H9 (cell line): ENCODE results near the gene ZNF746. TPM values are rescaled to one million over a fixed set of nuclear protein-coding genes. Genes with fewer than 3 reads are reported as not detected.

Source experiments
- DNase-seq: peaks from one replicate; pipeline ENCODE4 v3.0.0-alpha.2; 2017
- H2AFZ ChIP-seq: one replicate; pipeline ENCODE4 v1.6.1; 2013; ENCODE audit warnings: mild to moderate bottlenecking, low read length, control low read depth, moderate library complexity
- H2AK5ac ChIP-seq: 2 replicates; pipeline ENCODE4 v1.6.1; 2013; ENCODE audit warnings: low read length, control low read depth, mixed read lengths; ENCODE audit not compliant: insufficient read length
- H2BK120ac ChIP-seq: one replicate; pipeline ENCODE4 v1.6.1; 2013; ENCODE audit warnings: low read depth, mild to moderate bottlenecking, low read length, control low read depth, inconsistent platforms; ENCODE audit not compliant: poor library complexity, severe bottlenecking
- H2BK12ac ChIP-seq: 2 replicates; pipeline ENCODE4 v1.6.1; 2013; ENCODE audit warnings: low read length, control low read depth, mixed read lengths, low read depth; ENCODE audit not compliant: insufficient read length
- H2BK15ac ChIP-seq: 2 replicates; pipeline ENCODE4 v1.6.1; 2013; ENCODE audit warnings: low read depth, low read length, control low read depth
- H2BK20ac ChIP-seq: one replicate; pipeline ENCODE4 v1.6.1; 2013; ENCODE audit warnings: low read depth, mild to moderate bottlenecking, low read length, control low read depth, inconsistent platforms; ENCODE audit not compliant: poor library complexity, severe bottlenecking
- H2BK5ac ChIP-seq: 2 replicates; pipeline ENCODE4 v1.6.1; 2013; ENCODE audit warnings: low read length, control low read depth, mixed read lengths; ENCODE audit not compliant: insufficient read length
- H3K14ac ChIP-seq: 2 replicates; pipeline ENCODE4 v1.6.1; 2013; ENCODE audit warnings: low read length, control low read depth; ENCODE audit not compliant: insufficient read depth
- H3K18ac ChIP-seq: 2 replicates; pipeline ENCODE4 v1.6.1; 2013; ENCODE audit warnings: low read depth, mild to moderate bottlenecking, mixed read lengths, low read length, control low read depth; ENCODE audit not compliant: insufficient read length
- H3K23ac ChIP-seq: 2 replicates; pipeline ENCODE4 v1.6.1; 2013; ENCODE audit warnings: low read length, control low read depth, mixed read lengths, low read depth; ENCODE audit not compliant: insufficient read length
- H3K23me2 ChIP-seq: 2 replicates; pipeline ENCODE4 v1.6.1; 2013; ENCODE audit warnings: low read depth, mild to moderate bottlenecking, mixed read lengths, low read length, control low read depth; ENCODE audit not compliant: insufficient read length, poor library complexity, severe bottlenecking
- H3K27ac ChIP-seq: 2 replicates; pipeline ENCODE4 v1.5.1; 2013; ENCODE audit warnings: low read length, control low read depth, mixed read lengths, low read depth; ENCODE audit not compliant: insufficient read length
- H3K27me3 ChIP-seq: 2 replicates; pipeline ENCODE4 v1.6.1; 2013; ENCODE audit warnings: low read length, control low read depth, inconsistent platforms; ENCODE audit not compliant: insufficient read depth
- H3K4ac ChIP-seq: 2 replicates; pipeline ENCODE4 v1.6.1; 2013; ENCODE audit warnings: low read depth, mild to moderate bottlenecking, control low read depth, inconsistent platforms, low read length, moderate library complexity
- H3K4me1 ChIP-seq: 2 replicates; pipeline ENCODE4 v1.6.1; 2013; ENCODE audit warnings: low read length, control low read depth, inconsistent platforms; ENCODE audit not compliant: insufficient read depth
- H3K4me2 ChIP-seq: 2 replicates; pipeline ENCODE4 v1.6.1; 2013; ENCODE audit warnings: low read length, control low read depth, mixed read lengths; ENCODE audit not compliant: insufficient read length, insufficient read depth
- H3K56ac ChIP-seq: 2 replicates; pipeline ENCODE4 v1.6.1; 2013; ENCODE audit warnings: low read depth, mild to moderate bottlenecking, mixed read lengths, low read length, control low read depth; ENCODE audit not compliant: insufficient read length
- H3K79me1 ChIP-seq: 2 replicates; pipeline ENCODE4 v1.6.1; 2013; ENCODE audit warnings: low read depth, mild to moderate bottlenecking, moderate library complexity, low read length, control low read depth, inconsistent platforms; ENCODE audit not compliant: insufficient read depth, poor library complexity, severe bottlenecking
- H3K79me2 ChIP-seq: 2 replicates; pipeline ENCODE4 v1.6.1; 2013; ENCODE audit warnings: low read length, control low read depth, inconsistent platforms; ENCODE audit not compliant: insufficient read depth
- H3K9ac ChIP-seq: 2 replicates; pipeline ENCODE4 v1.6.1; 2013; ENCODE audit warnings: low read length, control low read depth, mixed read lengths; ENCODE audit not compliant: insufficient read length; ENCODE audit errors: extremely low read depth
- H3K9me3 ChIP-seq: one replicate; pipeline ENCODE4 v1.6.1; 2013; ENCODE audit warnings: low read depth, low read length, inconsistent platforms; ENCODE audit not compliant: control insufficient read depth
- H3T11ph ChIP-seq: one replicate; pipeline ENCODE4 v1.6.1; 2013; ENCODE audit warnings: mild to moderate bottlenecking, low read length, control low read depth, inconsistent platforms
- H4K20me1 ChIP-seq: one replicate; pipeline ENCODE4 v1.6.1; 2013; ENCODE audit not compliant: control insufficient read depth, insufficient read length, insufficient read depth
- H4K5ac ChIP-seq: 2 replicates; pipeline ENCODE4 v1.6.1; 2013; ENCODE audit warnings: low read depth, mild to moderate bottlenecking, mixed read lengths, low read length, control low read depth; ENCODE audit not compliant: insufficient read length
- H4K8ac ChIP-seq: replicated peaks from 2 replicates; pipeline ENCODE4 v1.6.1; 2013; ENCODE audit warnings: low read length, control low read depth, mixed read lengths, low read depth; ENCODE audit not compliant: insufficient read length
- H4K91ac ChIP-seq: 2 replicates; pipeline ENCODE4 v1.6.1; 2013; ENCODE audit warnings: low read depth, mild to moderate bottlenecking, moderate library complexity, mixed read lengths, low read length, control low read depth; ENCODE audit not compliant: insufficient read length
- H3K27ac Mint-ChIP-seq, 3 experiments: 2 replicates in 2 of 3; 3 replicates in 1 of 3; pipeline ENCODE4 v1.8.0; 2020 to 2021; ENCODE audit warnings: mixed read lengths in 3 of 3, mild to moderate bottlenecking in 1 of 3, moderate library complexity in 1 of 3
- H3K27me3 Mint-ChIP-seq: 2 replicates; pipeline ENCODE4 v1.8.0; 2021; ENCODE audit warnings: low read depth, mild to moderate bottlenecking, moderate library complexity, mixed read lengths
- H3K36me3 Mint-ChIP-seq, 3 experiments: 2 replicates in 2 of 3; 3 replicates in 1 of 3; pipeline ENCODE4 v1.8.0; 2020 to 2021; ENCODE audit warnings: low read depth in 3 of 3, mixed read lengths in 3 of 3; ENCODE audit not compliant: insufficient read depth in 1 of 3
- H3K4me1 Mint-ChIP-seq, 2 experiments: 2 replicates each; pipeline ENCODE4 v1.8.0; 2020; ENCODE audit warnings: mixed read lengths in 2 of 2
- H3K4me3 Mint-ChIP-seq, 2 experiments: 2 replicates in 1 of 2; 3 replicates in 1 of 2; pipeline ENCODE4 v1.8.0; 2020 to 2021; ENCODE audit warnings: mild to moderate bottlenecking in 2 of 2, mixed read lengths in 2 of 2, moderate library complexity in 1 of 2
- H3K9me3 Mint-ChIP-seq, 2 experiments: 2 replicates in 1 of 2; 3 replicates in 1 of 2; pipeline ENCODE4 v1.8.0; 2020; ENCODE audit warnings: mild to moderate bottlenecking in 2 of 2, mixed read lengths in 2 of 2, moderate library complexity in 1 of 2
- WGBS: extraction: QIAGEN DNeasy Blood & Tissue Kit; methylation state at CpG from one replicate; pipeline ENCODE4 v1.1.7; 2013; ENCODE audit warnings: missing lambda C conversion rate, low lambda C conversion rate, mixed read lengths; ENCODE audit not compliant: insufficient read length; ENCODE audit errors: extremely low coverage; 5-methylcytosine and 5-hydroxymethylcytosine counted together
- total RNA-seq: library from RNA; stranded (reverse); gene quantifications from 2 replicates; pipeline ENCODE4 v1.2.1, GENCODE V29; 2021
- TF ChIP-seq, protein P1 (sequence below): fragments of 200-600 bp; sonication (generic); conservative IDR thresholded peaks from 3 replicates; pipeline ENCODE4 v1.8.0; 2021; ENCODE audit warnings: antibody characterized with exemption, mild to moderate bottlenecking

ZNF746 gene
- total RNA-seq, 1 experiment from 2014 or later: 26.7 TPM

DNA sequence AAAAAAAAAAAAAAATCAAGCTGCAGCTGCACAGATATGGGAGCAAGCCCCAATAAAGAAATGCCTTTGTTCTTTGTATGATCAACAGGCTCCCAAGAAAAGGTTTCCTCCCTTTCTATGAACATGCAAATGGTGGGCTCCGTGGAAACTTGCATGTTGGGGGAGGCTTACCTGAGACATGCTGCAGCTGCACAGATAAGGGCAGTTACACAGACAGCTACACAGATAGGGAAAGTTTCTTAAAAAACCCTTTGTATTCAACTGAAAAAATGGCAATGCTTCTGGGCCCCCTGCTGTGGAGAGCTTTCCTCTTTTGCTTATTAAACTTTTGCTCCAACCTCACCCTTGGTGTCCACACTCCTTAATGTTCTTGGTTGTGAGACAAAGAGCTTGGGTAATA, 29.8 kb upstream of the ZNF746 start:
- H3K4me1 Mint-ChIP-seq: no peaks in the 10 kb centered on the region
- Histone ChIP-seq H4K20me1 (no peaks in the 10 kb centered on the region), H2BK5ac (no peak overlapping the region), H2AK5ac (no peak overlapping the region), H4K5ac (no peak overlapping the region), H3K23ac (no peak overlapping the region), H2AFZ (no peak overlapping the region), H2BK20ac (no peak overlapping the region), H2BK12ac (no peak overlapping the region), H3K27me3 (no peaks in the 10 kb centered on the region), H3K18ac (no peak overlapping the region), H3K27ac (no peak overlapping the region), H3K56ac (no peak overlapping the region), H3K79me2 (no peaks in the 10 kb centered on the region), H3K23me2 (no peaks in the 10 kb centered on the region), H3K4me2 (no peak overlapping the region), H2BK120ac (no peak overlapping the region), H4K8ac (no peak overlapping the region), H4K91ac (no peak overlapping the region), H3T11ph (no peak overlapping the region), H3K14ac (no peak overlapping the region), H3K4ac (no peak overlapping the region), H2BK15ac (no peak overlapping the region), H3K4me1 (no peaks in the 10 kb centered on the region), H3K9me3 (peaks cover 51% of the 10 kb centered on the region), H3K9ac (no peak overlapping the region), H3K79me1 (no peaks in the 10 kb centered on the region)
- H3K4me3 Mint-ChIP-seq: no peak overlapping the region
- peaks cover 6% of the 10 kb centered on the region; the same call in 1 of the 2 replicates for H3K27me3 Mint-ChIP-seq
- whole genome bisulfite sequencing: no CpG with 5 or more reads among the region's 1 CpG
- TF ChIP-seq, protein P1, sequence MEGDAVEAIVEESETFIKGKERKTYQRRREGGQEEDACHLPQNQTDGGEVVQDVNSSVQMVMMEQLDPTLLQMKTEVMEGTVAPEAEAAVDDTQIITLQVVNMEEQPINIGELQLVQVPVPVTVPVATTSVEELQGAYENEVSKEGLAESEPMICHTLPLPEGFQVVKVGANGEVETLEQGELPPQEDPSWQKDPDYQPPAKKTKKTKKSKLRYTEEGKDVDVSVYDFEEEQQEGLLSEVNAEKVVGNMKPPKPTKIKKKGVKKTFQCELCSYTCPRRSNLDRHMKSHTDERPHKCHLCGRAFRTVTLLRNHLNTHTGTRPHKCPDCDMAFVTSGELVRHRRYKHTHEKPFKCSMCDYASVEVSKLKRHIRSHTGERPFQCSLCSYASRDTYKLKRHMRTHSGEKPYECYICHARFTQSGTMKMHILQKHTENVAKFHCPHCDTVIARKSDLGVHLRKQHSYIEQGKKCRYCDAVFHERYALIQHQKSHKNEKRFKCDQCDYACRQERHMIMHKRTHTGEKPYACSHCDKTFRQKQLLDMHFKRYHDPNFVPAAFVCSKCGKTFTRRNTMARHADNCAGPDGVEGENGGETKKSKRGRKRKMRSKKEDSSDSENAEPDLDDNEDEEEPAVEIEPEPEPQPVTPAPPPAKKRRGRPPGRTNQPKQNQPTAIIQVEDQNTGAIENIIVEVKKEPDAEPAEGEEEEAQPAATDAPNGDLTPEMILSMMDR: no peak
- no peak overlapping the region for H3K27ac Mint-ChIP-seq
- no peak for DNase-seq
- H3K36me3 Mint-ChIP-seq: peaks cover 8 to 18% (median 10%) of the 10 kb centered on the region in 3 experiments; a peak in 6 of 7 replicates
- peaks cover 73 to 81% of the 10 kb centered on the region in 2 experiments for H3K9me3 Mint-ChIP-seq
